Vagina (tissue), 2 donors: Measurements from ENCODE around the gene CYTH4. TPM values are rescaled to one million over a fixed set of nuclear protein-coding genes. Genes with fewer than 3 reads are reported as not detected.

Source experiments
- DNase-seq, 2 donors: peaks; one replicate each; pipeline ENCODE4 v3.0.0-alpha.2; 2017; ENCODE audit errors: extremely low spot score in 2 of 2
- H3K27ac ChIP-seq: fragments of 200-600 bp; sonication (generic); one replicate; pipeline ENCODE4 v1.5.1; 2019
- H3K27me3 ChIP-seq: fragments of 200-600 bp; sonication (generic); one replicate; pipeline ENCODE4 v1.5.1; 2019
- H3K36me3 ChIP-seq, 2 donors: fragments of 200-600 bp; sonication (generic); one replicate each; pipeline ENCODE4 v1.5.1; 2017 to 2019
- H3K4me1 ChIP-seq: fragments of 200-600 bp; sonication (generic); one replicate; pipeline ENCODE4 v1.5.1; 2019
- H3K4me3 ChIP-seq, 2 donors: fragments of 200-600 bp; sonication (generic); 1 replicate in 1 of 2; 2 replicates in 1 of 2; pipeline ENCODE4 v1.5.1; 2016 to 2019
- H3K9me3 ChIP-seq: fragments of 200-600 bp; sonication (generic); one replicate; pipeline ENCODE4 v1.5.1; 2019
- CTCF ChIP-seq, 3 experiments: fragments of 450-650 bp in 2 of 3; fragments of 200-600 bp in 1 of 3; sonication (generic) in 1 of 3; IDR thresholded peaks; one replicate each; pipeline ENCODE4 v1.5.1; 2017 to 2019; ENCODE audit warnings: antibody characterized with exemption in 3 of 3, mild to moderate bottlenecking in 2 of 3, moderate library complexity in 2 of 3
- POLR2A ChIP-seq, 2 donors: fragments of 450-650 bp; IDR thresholded peaks; one replicate each; pipeline ENCODE4 v1.6.1; 2017; ENCODE audit warnings: antibody characterized with exemption in 2 of 2, mild to moderate bottlenecking in 2 of 2, moderate library complexity in 2 of 2
- POLR2AphosphoS5 ChIP-seq, 2 donors: sonication (generic); formaldehyde crosslinking; IDR thresholded peaks; one replicate each; pipeline ENCODE4 v1.9.0; 2017; ENCODE audit warnings: antibody characterized with exemption in 2 of 2, mild to moderate bottlenecking in 2 of 2, low read depth in 1 of 2; ENCODE audit not compliant: insufficient read depth in 1 of 2
- intact Hi-C: fragments of 100-400 bp; cut with DNase I; formaldehyde crosslinking; loops from one replicate; pipeline ENCODE4 v1.15.1; 2023
- total RNA-seq: library from RNA; depleted of rRNA; stranded (reverse); fragments of >200 nt; gene quantifications from one replicate; pipeline ENCODE4 v1.2.3, GENCODE V29; 2016

Gene CYTH4
- total RNA-seq, 1 donor from 2014 or later = 16.2 TPM

DNA sequence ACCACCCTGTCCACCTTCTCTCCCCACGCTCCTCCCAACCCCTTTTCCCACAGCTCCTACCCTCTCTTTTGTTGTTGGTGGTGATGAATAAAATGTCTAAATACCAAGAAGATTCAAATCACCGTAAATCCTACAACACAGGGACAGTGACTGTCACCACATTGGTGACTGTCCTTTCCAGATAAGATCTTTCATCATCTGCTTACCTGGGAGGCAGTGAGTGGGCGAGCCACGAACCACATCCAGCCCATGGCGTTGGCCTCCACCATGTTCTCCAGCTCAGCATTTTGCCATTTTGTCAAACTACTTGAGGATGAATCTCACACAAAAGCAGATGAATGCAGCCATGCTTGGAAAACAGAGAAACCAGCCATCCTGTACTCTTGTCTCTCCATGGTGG, 6.7 kb upstream of the CYTH4 start:
- Histone ChIP-seq H3K4me1 (no peaks in the 10 kb centered on the region), H3K27me3 (no peaks in the 10 kb centered on the region), H3K4me3 (no peak overlapping the region), H3K36me3 (no peaks in the 10 kb centered on the region), H3K27ac (no peak overlapping the region), H3K9me3 (no peaks in the 10 kb centered on the region)
- intact Hi-C loops = no loop called here
- no peak for DNase-seq
- no peak for TF ChIP-seq CTCF (IDR thresholded peaks at IDR 0.05)
- TF ChIP-seq POLR2A (IDR thresholded peaks at IDR 0.05) = no peak

DNA sequence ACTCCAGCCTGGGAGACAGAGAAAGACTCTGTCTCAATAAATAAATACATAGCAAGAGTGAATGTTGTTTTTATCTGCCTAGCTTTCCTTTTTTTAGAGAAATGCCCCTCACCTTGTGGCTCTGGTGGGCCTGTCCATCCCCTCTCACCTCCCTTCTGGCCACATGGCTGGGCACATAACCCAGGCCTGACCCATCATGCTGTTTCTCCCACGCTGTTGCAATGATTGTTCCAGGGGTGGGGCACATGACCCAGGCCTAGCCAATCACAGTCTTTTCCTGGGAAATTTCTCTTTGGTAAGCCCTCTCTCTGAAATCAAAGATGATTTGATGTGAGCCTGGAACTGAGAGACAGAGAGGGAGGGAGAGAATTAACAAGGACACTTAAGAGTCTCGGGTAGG, 5.5 kb upstream of the CYTH4 start:
- Histone ChIP-seq H3K4me3 (no peak overlapping the region), H3K4me1 (no peaks in the 10 kb centered on the region), H3K9me3 (no peaks in the 10 kb centered on the region), H3K36me3 (no peaks in the 10 kb centered on the region), H3K27ac (no peak overlapping the region), H3K27me3 (no peaks in the 10 kb centered on the region)
- TF ChIP-seq POLR2A (IDR thresholded peaks at IDR 0.05) (no peak), POLR2AphosphoS5 (IDR thresholded peaks at IDR 0.05; ENCODE audit: insufficient read depth in 1 of 2, low read depth in 1 of 2) (no peak), CTCF (IDR thresholded peaks at IDR 0.05) (no peak)
- DNase-seq = no peak
- intact Hi-C loops = no loop called here

DNA sequence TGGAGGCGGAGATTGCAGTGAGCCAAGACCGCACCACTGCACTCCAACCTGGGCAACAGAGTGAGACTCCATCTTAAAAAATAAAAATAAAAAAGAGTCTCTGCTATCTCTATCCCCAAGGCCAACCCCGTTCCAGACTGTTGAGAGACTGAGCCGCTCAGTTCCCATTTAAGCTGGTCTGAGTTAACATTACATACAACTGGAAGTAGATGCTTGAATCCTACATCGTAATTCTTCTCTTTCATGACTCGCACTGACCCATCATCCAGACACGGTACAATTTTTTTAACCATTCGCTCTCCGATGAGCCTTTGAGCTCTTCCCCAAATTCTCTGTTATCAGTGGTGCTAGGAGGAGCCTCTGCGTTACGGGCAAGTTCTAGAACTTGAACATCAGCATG, 4.9 kb upstream of the CYTH4 start:
- no peak for DNase-seq
- H3K4me3 ChIP-seq = no peak overlapping the region
- TF ChIP-seq POLR2AphosphoS5 (IDR thresholded peaks at IDR 0.05; ENCODE audit: insufficient read depth in 1 of 2, low read depth in 1 of 2) (no peak), POLR2A (IDR thresholded peaks at IDR 0.05) (no peak), CTCF (IDR thresholded peaks at IDR 0.05) (no peak)
- H3K36me3 ChIP-seq = no peaks in the 10 kb centered on the region
- no peaks in the 10 kb centered on the region for H3K9me3 ChIP-seq
- no peaks in the 10 kb centered on the region for H3K27me3 ChIP-seq
- intact Hi-C loops = no loop called here
- no peak overlapping the region for H3K27ac ChIP-seq
- no peaks in the 10 kb centered on the region for H3K4me1 ChIP-seq

DNA sequence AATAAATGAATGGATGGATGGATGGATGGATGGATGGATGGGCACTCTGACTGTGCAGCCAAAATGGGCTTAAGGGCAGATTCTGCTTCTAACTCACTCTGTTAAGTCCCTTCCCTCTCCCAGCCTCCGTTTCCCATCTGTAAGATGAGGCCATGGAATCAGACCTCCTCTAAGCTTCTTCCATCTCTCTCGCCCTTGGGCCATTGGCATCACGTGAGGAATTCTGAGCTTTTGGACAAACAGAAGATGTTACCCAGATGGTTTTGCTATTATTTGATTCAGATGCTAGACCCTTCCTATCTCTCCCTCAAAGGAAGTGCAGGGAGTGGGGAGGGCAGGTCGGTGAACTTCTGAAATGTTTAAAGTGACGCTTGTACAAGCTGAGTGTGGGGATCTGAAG, 4.0 kb upstream of the CYTH4 start:
- Histone ChIP-seq H3K9me3 (no peaks in the 10 kb centered on the region), H3K4me1 (no peaks in the 10 kb centered on the region), H3K36me3 (no peaks in the 10 kb centered on the region), H3K27me3 (no peaks in the 10 kb centered on the region), H3K4me3 (no peak overlapping the region), H3K27ac (no peak overlapping the region)
- intact Hi-C loops = no loop called here
- no peak for TF ChIP-seq CTCF (IDR thresholded peaks at IDR 0.05)
- TF ChIP-seq POLR2AphosphoS5 (IDR thresholded peaks at IDR 0.05; ENCODE audit: insufficient read depth in 1 of 2, low read depth in 1 of 2) = no peak
- no peak for TF ChIP-seq POLR2A (IDR thresholded peaks at IDR 0.05)
- DNase-seq = no peak

DNA sequence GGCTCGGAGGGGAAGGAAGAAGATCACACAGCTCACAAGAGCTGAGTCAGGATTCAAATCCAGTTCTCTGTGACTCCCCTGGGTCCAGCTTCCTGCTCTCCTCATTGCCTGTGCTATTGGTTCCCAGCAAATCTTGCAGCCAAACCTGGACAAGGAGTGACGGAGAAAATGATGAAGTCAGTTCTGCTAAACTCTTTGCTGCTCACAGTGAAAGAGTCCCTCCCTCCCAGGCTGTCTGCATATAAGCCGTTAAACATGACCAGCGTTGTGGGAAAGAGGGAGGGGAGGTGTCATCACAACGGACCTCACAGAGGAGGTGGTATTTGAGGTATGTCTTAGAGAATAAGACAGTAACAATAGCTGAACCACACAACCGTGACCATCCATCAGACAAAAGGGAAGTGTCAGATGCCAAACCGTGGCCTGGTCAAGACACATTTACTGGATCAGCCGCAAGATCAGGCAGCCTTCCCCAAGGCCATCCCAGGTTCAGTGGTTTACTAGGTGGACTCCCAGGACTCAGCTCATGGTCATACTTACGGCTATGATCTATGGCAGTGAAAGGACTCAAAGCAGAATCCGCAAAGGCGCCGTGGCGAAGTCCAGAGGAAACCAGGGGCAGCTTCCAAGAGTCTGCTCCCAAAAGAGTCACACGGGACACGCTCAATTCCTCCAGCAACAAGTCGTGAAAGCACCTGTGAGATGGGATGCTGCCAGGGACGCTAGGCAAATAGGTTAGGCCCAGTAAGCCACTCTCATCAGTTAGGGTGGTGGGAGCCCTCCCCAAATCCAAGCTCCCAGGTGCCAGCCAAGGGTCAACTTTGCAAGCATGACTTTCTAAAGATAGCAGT, 2.8 kb upstream of the CYTH4 start:
- H3K27me3 ChIP-seq = no peaks in the 10 kb centered on the region
- no peak overlapping the region for H3K4me3 ChIP-seq
- H3K27ac ChIP-seq = no peak overlapping the region
- H3K9me3 ChIP-seq = no peaks in the 10 kb centered on the region
- intact Hi-C loops = no loop called here
- DNase-seq = no peak
- no peaks in the 10 kb centered on the region for H3K4me1 ChIP-seq
- no peaks in the 10 kb centered on the region for H3K36me3 ChIP-seq
- TF ChIP-seq POLR2AphosphoS5 (IDR thresholded peaks at IDR 0.05; ENCODE audit: insufficient read depth in 1 of 2, low read depth in 1 of 2) (no peak), CTCF (IDR thresholded peaks at IDR 0.05) (no peak), POLR2A (IDR thresholded peaks at IDR 0.05) (no peak)
